ENCODE measurements around the gene LDHAL6A.

- TF ChIP-seq CTCF (IDR thresholded peaks at IDR 0.05) (no peak), POLR2A (IDR thresholded peaks at IDR 0.05) (no peak)
Observed at GRCh38 chr11:18492888-18493287, 37.2 kb downstream of the LDHAL6A start.

All from heart left ventricle (tissue), 13 donors.